Activated CD4-positive, CD25-positive, alpha-beta regulatory T cell treated with anti-CD3 and anti-CD28 coated beads, Interleukin-2, amount 50 U/mL, for 24 hours (primary cell): ENCODE data around the gene RELT.

Source experiments
- ATAC-seq, 2 donors: fragments of 150-1000 bp; cut with Tn5 transposase; one replicate each; pipeline ENCODE4 v1.10.0; 2021; ENCODE audit warnings: mild to moderate bottlenecking in 1 of 2, moderate library complexity in 1 of 2

The RELT gene

DNA sequence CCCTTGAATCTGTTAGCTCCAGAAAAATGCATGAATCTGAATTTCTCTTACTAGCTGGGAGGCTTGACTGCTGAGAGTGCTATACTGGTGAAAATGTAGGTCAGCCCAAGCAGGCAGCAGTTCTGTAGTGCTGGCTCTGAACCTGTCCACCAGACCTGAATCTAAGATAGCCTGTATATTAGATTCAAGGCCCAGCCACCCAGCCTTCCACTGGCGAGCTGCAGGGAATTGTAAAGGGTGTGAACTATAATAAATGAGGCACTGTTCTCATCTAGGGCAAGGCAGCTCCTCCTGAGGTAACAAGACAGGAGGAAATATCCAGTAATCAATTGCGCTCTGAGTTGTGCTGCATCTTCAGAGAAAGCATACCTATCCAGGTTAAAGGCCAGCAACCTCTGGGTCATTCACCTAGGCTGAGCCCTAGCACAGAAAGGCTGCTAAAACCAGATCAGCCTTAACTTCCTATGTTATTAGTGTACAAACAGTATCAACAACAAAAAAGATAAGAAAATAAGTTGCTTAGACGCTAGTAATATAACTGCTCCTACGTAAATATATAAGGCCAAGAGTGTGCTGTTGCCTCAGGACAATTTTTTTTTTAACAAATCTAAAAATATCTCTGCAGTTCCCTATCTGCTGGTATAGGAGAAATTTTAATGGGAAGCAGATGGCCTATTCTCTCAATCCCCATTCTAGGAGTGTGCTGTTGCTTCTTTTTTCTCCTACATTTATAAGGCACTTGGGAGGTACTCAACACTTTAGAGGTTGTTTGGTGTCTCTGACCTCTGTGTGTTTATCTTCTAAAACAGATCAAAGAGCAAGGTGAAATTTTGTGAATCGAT, 63.0 kb downstream of the RELT start:
- ATAC-seq = no peak

GRCh38 chr11:73445980-73446379, 69.8 kb downstream of the RELT start:
- ATAC-seq = no peak

- no peak for ATAC-seq
Observed at GRCh38 chr11:73446766-73447165, 70.6 kb downstream of the RELT start.
